KMS-11 (cell line): ENCODE data around the gene C1QL1.

Experiments
- H2AFZ ChIP-seq: fragments of 200-600 bp; sonication (generic); 2 replicates; pipeline ENCODE4 v1.6.1; 2016; ENCODE audit warnings: antibody characterized with exemption, mixed run types, low read depth
- H3K27ac ChIP-seq: fragments of 200-600 bp; sonication (generic); 2 replicates; pipeline ENCODE4 v1.6.1; 2016; ENCODE audit warnings: mild to moderate bottlenecking, mixed run types
- H3K27me3 ChIP-seq: fragments of 200-600 bp; sonication (generic); 2 replicates; pipeline ENCODE4 v1.6.1; 2017; ENCODE audit warnings: mild to moderate bottlenecking, low read depth, mixed run types, moderate library complexity; ENCODE audit not compliant: insufficient read depth
- H3K36me3 ChIP-seq: fragments of 200-600 bp; sonication (generic); 2 replicates; pipeline ENCODE4 v1.6.1; 2017; ENCODE audit warnings: mild to moderate bottlenecking, mixed run types; ENCODE audit not compliant: insufficient read depth
- H3K4me1 ChIP-seq: fragments of 200-600 bp; sonication (generic); 2 replicates; pipeline ENCODE4 v1.6.1; 2016; ENCODE audit warnings: mild to moderate bottlenecking, low read depth, mixed run types; ENCODE audit not compliant: poor library complexity, severe bottlenecking
- H3K4me2 ChIP-seq: fragments of 200-600 bp; sonication (generic); 2 replicates; pipeline ENCODE4 v1.7.0; 2016; ENCODE audit warnings: mild to moderate bottlenecking, mixed run types
- H3K4me3 ChIP-seq: fragments of 200-600 bp; sonication (generic); IDR thresholded peaks from 2 replicates; pipeline ENCODE4 v1.6.1; 2017; ENCODE audit warnings: low read depth, low read length, mixed read lengths; ENCODE audit not compliant: insufficient read depth
- H3K79me2 ChIP-seq: fragments of 200-600 bp; sonication (generic); 2 replicates; pipeline ENCODE4 v1.6.1; 2016; ENCODE audit warnings: low read depth, mixed run types; ENCODE audit not compliant: insufficient read depth
- H3K9ac ChIP-seq: fragments of 200-600 bp; sonication (generic); 2 replicates; pipeline ENCODE4 v1.6.1; 2016; ENCODE audit warnings: mild to moderate bottlenecking, mixed run types
- H4K20me1 ChIP-seq: fragments of 200-600 bp; sonication (generic); 2 replicates; pipeline ENCODE4 v1.6.1; 2016; ENCODE audit warnings: mild to moderate bottlenecking, mixed run types; ENCODE audit not compliant: insufficient read depth
- CTCF ChIP-seq: fragments of 200-600 bp; sonication (generic); conservative IDR thresholded peaks from 2 replicates; pipeline ENCODE4 v1.6.1; 2017; ENCODE audit warnings: low read depth, mild to moderate bottlenecking, antibody characterized with exemption, low read length, moderate library complexity, mixed read lengths

C1QL1 gene

GRCh38 chr17:44926821-44927525, 41.1 kb downstream of the C1QL1 start:
- no peak overlapping the region for H3K4me3 ChIP-seq
- H3K36me3 ChIP-seq = peaks cover 5% of the 10 kb centered on the region; the same call in 1 of the 2 replicates
- H4K20me1 ChIP-seq = no peaks in the 10 kb centered on the region
- no peak overlapping the region for H3K9ac ChIP-seq
- H2AFZ ChIP-seq = no peak overlapping the region
- no peak overlapping the region for H3K27ac ChIP-seq
- no peaks in the 10 kb centered on the region for H3K4me1 ChIP-seq
- H3K27me3 ChIP-seq = no peaks in the 10 kb centered on the region
- H3K79me2 ChIP-seq = no peaks in the 10 kb centered on the region
- no peak for TF ChIP-seq CTCF
- H3K4me2 ChIP-seq = no peak overlapping the region

- Histone ChIP-seq H3K9ac (no peak overlapping the region), H3K4me2 (no peak overlapping the region), H3K4me3 (no peak overlapping the region), H2AFZ (no peak overlapping the region), H3K36me3 (peaks cover 5% of the 10 kb centered on the region; the same call in 1 of the 2 replicates), H3K27ac (no peak overlapping the region), H3K79me2 (no peaks in the 10 kb centered on the region), H3K27me3 (peaks cover 7% of the 10 kb centered on the region; the same call in 1 of the 2 replicates), H3K4me1 (no peaks in the 10 kb centered on the region), H4K20me1 (no peaks in the 10 kb centered on the region)
- TF ChIP-seq CTCF = no peak
Measured at GRCh38 chr17:44925731-44926697, 42.1 kb downstream of the C1QL1 start.

GRCh38 chr17:44924107-44924544, 44.0 kb downstream of the C1QL1 start:
- no peaks in the 10 kb centered on the region; the same call in 1 of the 2 replicates for H3K36me3 ChIP-seq
- no peaks in the 10 kb centered on the region for H4K20me1 ChIP-seq
- no peak overlapping the region for H3K9ac ChIP-seq
- no peak overlapping the region for H3K4me2 ChIP-seq
- peaks cover 9% of the 10 kb centered on the region for H3K4me1 ChIP-seq
- H3K27me3 ChIP-seq = peaks cover 13% of the 10 kb centered on the region; the same call in 1 of the 2 replicates
- no peak overlapping the region for H3K27ac ChIP-seq
- H3K79me2 ChIP-seq = no peaks in the 10 kb centered on the region
- TF ChIP-seq CTCF = no peak
- H2AFZ ChIP-seq = no peak overlapping the region
- no peak overlapping the region for H3K4me3 ChIP-seq

GRCh38 chr17:44922746-44923470, 45.2 kb downstream of the C1QL1 start:
- Histone ChIP-seq H2AFZ (no peak overlapping the region), H3K27me3 (peaks cover 13% of the 10 kb centered on the region; the same call in 1 of the 2 replicates), H3K9ac (no peak overlapping the region), H4K20me1 (no peaks in the 10 kb centered on the region), H3K27ac (no peak overlapping the region), H3K4me3 (no peak overlapping the region), H3K79me2 (no peaks in the 10 kb centered on the region), H3K36me3 (no peaks in the 10 kb centered on the region), H3K4me2 (no peak overlapping the region), H3K4me1 (peaks cover 9% of the 10 kb centered on the region)
- TF ChIP-seq CTCF = no peak
